Measurements from ENCODE around the gene L3MBTL4. TPM values are rescaled to one million over a fixed set of nuclear protein-coding genes. Genes with fewer than 3 reads are reported as not detected.

The L3MBTL4 gene
- polyA plus RNA-seq, 1 of the 3 experiments (the other 2 are of a cell fraction) = 0.02 TPM

- ChIA-PET CTCF (interaction anchor here (1.0 to 1.2 kb wide), 2 partner anchors 12 to 124 kb away, joined by 3 read pairs; no protein-coding TSS in a partner anchor), POLR2A (no interaction called here)
- H3K27me3 ChIP-seq (ENCODE audit: insufficient read depth) = no peaks in the 10 kb centered on the region
- no peaks in the 10 kb centered on the region for H3K79me2 ChIP-seq (ENCODE audit: insufficient read depth)
- no peaks in the 10 kb centered on the region for H3F3A ChIP-seq (replicated peaks; ENCODE audit: insufficient read depth)
- H3K9me2 ChIP-seq = no peaks in the 10 kb centered on the region
- TF ChIP-seq, protein P1, sequence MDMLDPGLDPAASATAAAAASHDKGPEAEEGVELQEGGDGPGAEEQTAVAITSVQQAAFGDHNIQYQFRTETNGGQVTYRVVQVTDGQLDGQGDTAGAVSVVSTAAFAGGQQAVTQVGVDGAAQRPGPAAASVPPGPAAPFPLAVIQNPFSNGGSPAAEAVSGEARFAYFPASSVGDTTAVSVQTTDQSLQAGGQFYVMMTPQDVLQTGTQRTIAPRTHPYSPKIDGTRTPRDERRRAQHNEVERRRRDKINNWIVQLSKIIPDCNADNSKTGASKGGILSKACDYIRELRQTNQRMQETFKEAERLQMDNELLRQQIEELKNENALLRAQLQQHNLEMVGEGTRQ (IDR thresholded peaks at IDR 0.05; ENCODE audit: borderline replicate concordance, low read depth, low read length) = no peak
- no peak for TF ChIP-seq RCOR1 (IDR thresholded peaks at IDR 0.05; ENCODE audit: low read length)
- TF ChIP-seq TCF12 (IDR thresholded peaks at IDR 0.05) = no peak
- TF ChIP-seq, protein P2, sequence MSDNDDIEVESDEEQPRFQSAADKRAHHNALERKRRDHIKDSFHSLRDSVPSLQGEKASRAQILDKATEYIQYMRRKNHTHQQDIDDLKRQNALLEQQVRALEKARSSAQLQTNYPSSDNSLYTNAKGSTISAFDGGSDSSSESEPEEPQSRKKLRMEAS (IDR thresholded peaks at IDR 0.05; ENCODE audit: low read depth) = no peak
- no peak for TF ChIP-seq NFIC (IDR thresholded peaks at IDR 0.05; ENCODE audit: borderline replicate concordance)
- TF ChIP-seq, protein P3, sequence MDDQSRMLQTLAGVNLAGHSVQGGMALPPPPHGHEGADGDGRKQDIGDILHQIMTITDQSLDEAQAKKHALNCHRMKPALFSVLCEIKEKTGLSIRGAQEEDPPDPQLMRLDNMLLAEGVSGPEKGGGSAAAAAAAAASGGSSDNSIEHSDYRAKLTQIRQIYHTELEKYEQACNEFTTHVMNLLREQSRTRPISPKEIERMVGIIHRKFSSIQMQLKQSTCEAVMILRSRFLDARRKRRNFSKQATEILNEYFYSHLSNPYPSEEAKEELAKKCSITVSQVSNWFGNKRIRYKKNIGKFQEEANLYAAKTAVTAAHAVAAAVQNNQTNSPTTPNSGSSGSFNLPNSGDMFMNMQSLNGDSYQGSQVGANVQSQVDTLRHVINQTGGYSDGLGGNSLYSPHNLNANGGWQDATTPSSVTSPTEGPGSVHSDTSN (IDR thresholded peaks at IDR 0.05) = no peak
- no peak for TF ChIP-seq REST (IDR thresholded peaks at IDR 0.05; ENCODE audit: low read depth, low read length)
- TF ChIP-seq USF1 (IDR thresholded peaks at IDR 0.05; ENCODE audit: borderline replicate concordance, low read depth) = no peak
- no peak for TF ChIP-seq POLR2AphosphoS5 (IDR thresholded peaks at IDR 0.05; ENCODE audit: low read depth, low read length)
- no peak for TF ChIP-seq MXI1 (IDR thresholded peaks at IDR 0.05; ENCODE audit: low read depth, low read length)
- no peak for TF ChIP-seq SMC3 (IDR thresholded peaks at IDR 0.05; ENCODE audit: low read depth, low read length)
- no peak for TF ChIP-seq FOXJ3 (CRISPR knock-in tag; IDR thresholded peaks at IDR 0.05)
- TF ChIP-seq RFX5 (IDR thresholded peaks at IDR 0.05; ENCODE audit: low read length) = no peak
- TF ChIP-seq CHD2 (IDR thresholded peaks at IDR 0.05; ENCODE audit: low read length, partially characterized antibody) = no peak
- no peaks in the 10 kb centered on the region for H3K4me1 ChIP-seq (ENCODE audit: control insufficient read depth in 1 of 2, insufficient read depth in 2 of 2, low read depth in 1 of 2, low read length in 1 of 2)
- no peaks in the 10 kb centered on the region for H3K9me3 ChIP-seq
- no peak overlapping the region for H3K4me2 ChIP-seq
- no peak for DNase-seq
- no peak overlapping the region for H3K4me3 ChIP-seq (ENCODE audit: low read depth in 2 of 2, low read length in 1 of 2)
- no peak overlapping the region for H2AFZ ChIP-seq (ENCODE audit: low read depth)
- no peaks in the 10 kb centered on the region for H4K20me1 ChIP-seq (ENCODE audit: insufficient read depth)
- no peak overlapping the region for H3K9ac ChIP-seq
- no peak overlapping the region for H3K27ac ChIP-seq (ENCODE audit: low read depth in 2 of 2, low read length in 1 of 2)
- no peaks in the 10 kb centered on the region for H3K36me3 ChIP-seq (replicated peaks in 1 of 2; ENCODE audit: control insufficient read depth in 1 of 2, insufficient read depth in 2 of 2, low read length in 1 of 2)
- WGBS (ENCODE audit: low lambda C conversion rate) = 40% methylated on average over 2 of the region's 2 CpGs
These were observed 193.1 kb downstream of the L3MBTL4 start for GRCh38 chr18:6221602-6222014.

All from SK-N-SH (cell line).